Calu3 (cell line): Measurements from ENCODE around the gene GAS2. TPM values are rescaled to one million over a fixed set of nuclear protein-coding genes. Genes with fewer than 3 reads are reported as not detected.

Experiments
- BruUV-seq: library from RNA; stranded (reverse); fragments of 400-500 nt; replicated peaks from 2 replicates; lab custom pipeline; 2021; lab: Mats Ljungman, UMichigan
- CTCF ChIA-PET: fragments of 300-600 bp; sonication (Branson Sonifier 250); formaldehyde crosslinking; loops from one replicate; lab custom pipeline; 2022; ENCODE audit warnings: antibody characterized with exemption; lab: Charles Lee
- DNase-seq: peaks from one replicate; pipeline ENCODE4 v3.0.0; 2022
- H3K27ac Mint-ChIP-seq: one replicate; pipeline ENCODE4 v1.8.0; 2022; ENCODE audit warnings: mixed read lengths; ENCODE audit not compliant: unreplicated experiment
- H3K27me3 Mint-ChIP-seq: one replicate; pipeline ENCODE4 v1.8.0; 2022; ENCODE audit warnings: mixed read lengths; ENCODE audit not compliant: unreplicated experiment
- H3K36me3 Mint-ChIP-seq: one replicate; pipeline ENCODE4 v1.8.0; 2022; ENCODE audit warnings: mild to moderate bottlenecking, moderate library complexity, mixed read lengths; ENCODE audit not compliant: insufficient read depth, unreplicated experiment
- H3K4me1 Mint-ChIP-seq: one replicate; pipeline ENCODE4 v1.8.0; 2022; ENCODE audit warnings: mild to moderate bottlenecking, low read depth, mixed read lengths; ENCODE audit not compliant: unreplicated experiment
- H3K4me3 Mint-ChIP-seq: one replicate; pipeline ENCODE4 v1.8.0; 2022; ENCODE audit warnings: mild to moderate bottlenecking, low read depth, moderate library complexity, mixed read lengths; ENCODE audit not compliant: unreplicated experiment
- H3K9me3 Mint-ChIP-seq: one replicate; pipeline ENCODE4 v1.8.0; 2022; ENCODE audit warnings: low read depth, mixed read lengths; ENCODE audit not compliant: unreplicated experiment
- CTCF ChIP-seq: fragments of 200-600 bp; IDR thresholded peaks from one replicate; pipeline ENCODE4 v1.8.0; 2022; ENCODE audit warnings: antibody characterized with exemption; ENCODE audit not compliant: unreplicated experiment
- intact Hi-C: fragments of 100-400 bp; cut with micrococcal nuclease; formaldehyde crosslinking; loops from one replicate; pipeline ENCODE4 v1.10.0; 2022; ENCODE audit not compliant: unreplicated experiment
- total RNA-seq: library from RNA; stranded (reverse); gene quantifications from 2 replicates; pipeline ENCODE4 v1.2.3, GENCODE V29; 2022

Gene GAS2
- total RNA-seq, 1 experiment from 2014 or later = 3.9 TPM

GRCh38 chr11:22715971-22716370 lies 49.6 kb downstream of the GAS2 start:
- no TSS peak for BruUV-seq
- H3K36me3 Mint-ChIP-seq = no peaks in the 10 kb centered on the region
- intact Hi-C loops = no loop called here
- H3K27me3 Mint-ChIP-seq = no peaks in the 10 kb centered on the region
- no peak overlapping the region for H3K4me3 Mint-ChIP-seq
- peaks cover 3% of the 10 kb centered on the region for H3K9me3 Mint-ChIP-seq
- CTCF ChIA-PET = no interaction called here
- peaks cover 15% of the 10 kb centered on the region for H3K4me1 Mint-ChIP-seq
- no peak for TF ChIP-seq CTCF
- H3K27ac Mint-ChIP-seq = no peak overlapping the region
- no peak for DNase-seq

GRCh38 chr11:22720457-22720856 lies 54.0 kb downstream of the GAS2 start:
- H3K27ac Mint-ChIP-seq = no peak overlapping the region
- no peaks in the 10 kb centered on the region for H3K4me1 Mint-ChIP-seq
- no peaks in the 10 kb centered on the region for H3K36me3 Mint-ChIP-seq
- DNase-seq = no peak
- no peak overlapping the region for H3K4me3 Mint-ChIP-seq
- intact Hi-C loops = no loop called here
- CTCF ChIA-PET = no interaction called here
- no TSS peak for BruUV-seq
- no peak for TF ChIP-seq CTCF
- H3K27me3 Mint-ChIP-seq = no peaks in the 10 kb centered on the region
- H3K9me3 Mint-ChIP-seq = no peaks in the 10 kb centered on the region

- no peak for TF ChIP-seq CTCF
- CTCF ChIA-PET = no interaction called here
- no peaks in the 10 kb centered on the region for H3K9me3 Mint-ChIP-seq
- no peaks in the 10 kb centered on the region for H3K36me3 Mint-ChIP-seq
- BruUV-seq = no TSS peak
- no peak overlapping the region for H3K4me3 Mint-ChIP-seq
- no peak overlapping the region for H3K27ac Mint-ChIP-seq
- no peaks in the 10 kb centered on the region for H3K4me1 Mint-ChIP-seq
- intact Hi-C loops = no loop called here
- H3K27me3 Mint-ChIP-seq = no peaks in the 10 kb centered on the region
- DNase-seq = no peak
Measured at GRCh38 chr11:22723274-22723673, 56.9 kb downstream of the GAS2 start.

- CTCF ChIA-PET = no interaction called here
- Mint-ChIP-seq H3K27me3 (no peaks in the 10 kb centered on the region), H3K4me1 (no peaks in the 10 kb centered on the region), H3K36me3 (no peaks in the 10 kb centered on the region), H3K27ac (no peak overlapping the region), H3K4me3 (no peak overlapping the region), H3K9me3 (no peaks in the 10 kb centered on the region)
- no peak for DNase-seq
- no TSS peak for BruUV-seq
- TF ChIP-seq CTCF = no peak
- intact Hi-C loops = no loop called here
Measured at GRCh38 chr11:22725079-22725478, 58.7 kb downstream of the GAS2 start.
